Neural progenitor cell (in vitro differentiated cells): ENCODE data around the gene ZP3.
"Not testable (repeated sequence)": the region's sequence is repeated elsewhere in the genome, so short reads cannot be mapped to it uniquely, and the experiment has no call there.

Experiments used
- CTCF ChIP-seq: fragments of 200-600 bp; sonication (generic); IDR thresholded peaks from 2 replicates; pipeline ENCODE4 v1.5.1; 2017; ENCODE audit warnings: antibody characterized with exemption, mild to moderate bottlenecking
- EZH2 ChIP-seq: fragments of 200-600 bp; sonication (generic); IDR thresholded peaks from 2 replicates; pipeline ENCODE4 v1.6.1; 2017; ENCODE audit warnings: antibody characterized with exemption, mild to moderate bottlenecking, moderate library complexity
- EZH2phosphoT487 ChIP-seq: fragments of 200-600 bp; sonication (generic); IDR thresholded peaks from 2 replicates; pipeline ENCODE4 v1.6.1; 2017; ENCODE audit warnings: antibody characterized with exemption

DNA sequence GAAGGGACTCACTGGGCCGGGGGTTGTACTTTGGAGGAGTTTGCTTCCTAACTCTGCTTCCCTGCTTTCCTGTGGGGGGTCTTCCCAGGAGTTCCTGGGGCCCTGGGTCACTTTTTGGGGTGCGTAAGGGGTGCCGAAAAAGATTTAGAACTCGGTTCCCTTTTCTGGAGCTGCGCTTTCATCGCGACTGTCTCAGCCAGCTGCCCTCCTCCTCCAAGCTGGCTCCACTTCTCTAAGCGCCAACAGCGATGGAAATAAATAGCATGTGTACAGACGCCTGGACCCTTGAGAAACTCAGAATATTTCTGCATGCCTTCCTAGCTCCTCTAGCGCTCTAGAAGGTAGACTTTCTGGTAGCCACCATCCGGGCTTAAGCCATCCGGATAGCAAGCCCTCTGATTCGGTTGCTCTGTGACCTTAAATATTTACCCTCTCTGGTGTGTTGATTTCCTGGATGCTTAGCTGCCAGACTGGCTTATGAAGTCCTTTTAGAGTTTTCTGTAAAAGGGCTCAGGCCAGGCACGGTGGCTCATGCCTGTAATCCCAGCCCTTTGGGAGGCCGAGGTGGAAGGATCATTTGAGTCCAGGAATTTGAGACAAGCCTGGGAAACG, 37.6 kb downstream of the ZP3 start:
- TF ChIP-seq CTCF, EZH2, EZH2phosphoT487: not testable (repeated sequence)
